ENCODE measurements around the gene TLK1. TPM values are rescaled to one million over a fixed set of nuclear protein-coding genes. Genes with fewer than 3 reads are reported as not detected.

TLK1 gene
- total RNA-seq, 1 donor from 2014 or later = 45.7 TPM

- Mint-ChIP-seq H3K4me1 (ENCODE audit: low read depth, unreplicated experiment) (no peaks in the 10 kb centered on the region), H3K27ac (ENCODE audit: unreplicated experiment) (no peak overlapping the region), H3K9me3 (ENCODE audit: unreplicated experiment) (no peaks in the 10 kb centered on the region), H3K4me3 (ENCODE audit: unreplicated experiment) (no peak overlapping the region), H3K27me3 (ENCODE audit: unreplicated experiment) (no peaks in the 10 kb centered on the region), H3K36me3 (ENCODE audit: unreplicated experiment) (no peaks in the 10 kb centered on the region)
- DNase-seq = no peak
- TF ChIP-seq, protein P1, sequence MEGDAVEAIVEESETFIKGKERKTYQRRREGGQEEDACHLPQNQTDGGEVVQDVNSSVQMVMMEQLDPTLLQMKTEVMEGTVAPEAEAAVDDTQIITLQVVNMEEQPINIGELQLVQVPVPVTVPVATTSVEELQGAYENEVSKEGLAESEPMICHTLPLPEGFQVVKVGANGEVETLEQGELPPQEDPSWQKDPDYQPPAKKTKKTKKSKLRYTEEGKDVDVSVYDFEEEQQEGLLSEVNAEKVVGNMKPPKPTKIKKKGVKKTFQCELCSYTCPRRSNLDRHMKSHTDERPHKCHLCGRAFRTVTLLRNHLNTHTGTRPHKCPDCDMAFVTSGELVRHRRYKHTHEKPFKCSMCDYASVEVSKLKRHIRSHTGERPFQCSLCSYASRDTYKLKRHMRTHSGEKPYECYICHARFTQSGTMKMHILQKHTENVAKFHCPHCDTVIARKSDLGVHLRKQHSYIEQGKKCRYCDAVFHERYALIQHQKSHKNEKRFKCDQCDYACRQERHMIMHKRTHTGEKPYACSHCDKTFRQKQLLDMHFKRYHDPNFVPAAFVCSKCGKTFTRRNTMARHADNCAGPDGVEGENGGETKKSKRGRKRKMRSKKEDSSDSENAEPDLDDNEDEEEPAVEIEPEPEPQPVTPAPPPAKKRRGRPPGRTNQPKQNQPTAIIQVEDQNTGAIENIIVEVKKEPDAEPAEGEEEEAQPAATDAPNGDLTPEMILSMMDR (IDR thresholded peaks at IDR 0.05; ENCODE audit: partially characterized antibody, unreplicated experiment) = no peak
Observed at GRCh38 chr2:170942615-170943014, 218.1 kb downstream of the TLK1 start.

Other genes with a start within 250 kb of the TLK1 start
- gene GORASP2, start 231.6 kb downstream of the TLK1 start, total RNA-seq (ENCODE audit: unreplicated experiment) = 38.8 TPM

Measured in glutamatergic neuron (in vitro differentiated cells).